Trophoblast cell (in vitro differentiated cells and primary cell): Measurements from ENCODE around the gene SENP3.
A peak's percentile ranks its signal among the peaks of the same experiment; 100 is the strongest.

Source experiments
- DNase-seq, 2 donors: peaks; one replicate each; pipeline ENCODE4 v3.0.0-alpha.2; 2016
- H2AFZ ChIP-seq: 2 replicates; pipeline ENCODE4 v1.6.1; 2013; ENCODE audit warnings: low read length, moderate library complexity, mild to moderate bottlenecking; ENCODE audit not compliant: insufficient read depth, poor library complexity
- H2AK5ac ChIP-seq: 2 replicates; pipeline ENCODE4 v1.6.1; 2013; ENCODE audit warnings: mild to moderate bottlenecking, low read length
- H2BK120ac ChIP-seq: 2 replicates; pipeline ENCODE4 v1.6.1; 2013; ENCODE audit warnings: low read length, mild to moderate bottlenecking, moderate library complexity; ENCODE audit not compliant: insufficient read depth, poor library complexity
- H2BK12ac ChIP-seq: 2 replicates; pipeline ENCODE4 v1.6.1; 2013; ENCODE audit warnings: mild to moderate bottlenecking, low read length, moderate library complexity
- H2BK5ac ChIP-seq: 2 replicates; pipeline ENCODE4 v1.6.1; 2013; ENCODE audit warnings: low read length, low read depth, moderate library complexity, mild to moderate bottlenecking; ENCODE audit not compliant: poor library complexity
- H3K14ac ChIP-seq: 2 replicates; pipeline ENCODE4 v1.6.1; 2013; ENCODE audit warnings: mild to moderate bottlenecking, low read length
- H3K18ac ChIP-seq: 2 replicates; pipeline ENCODE4 v1.6.1; 2013; ENCODE audit warnings: mild to moderate bottlenecking, low read length
- H3K23ac ChIP-seq: 2 replicates; pipeline ENCODE4 v1.6.1; 2013; ENCODE audit warnings: low read length
- H3K27ac ChIP-seq: 2 replicates; pipeline ENCODE4 v1.5.1; 2013; ENCODE audit warnings: low read depth, mild to moderate bottlenecking, inconsistent platforms, low read length, moderate library complexity
- H3K27me3 ChIP-seq: 2 replicates; pipeline ENCODE4 v1.6.1; 2013; ENCODE audit warnings: inconsistent platforms, mild to moderate bottlenecking, low read length, moderate library complexity; ENCODE audit not compliant: insufficient read depth
- H3K36me3 ChIP-seq, 2 experiments: 1 replicate in 1 of 2; 2 replicates in 1 of 2; pipeline ENCODE4 v1.6.1; 2013; ENCODE audit warnings: low read length in 2 of 2, mild to moderate bottlenecking in 2 of 2, moderate library complexity in 1 of 2; ENCODE audit not compliant: insufficient read depth in 2 of 2, control insufficient read depth in 1 of 2
- H3K4ac ChIP-seq: 2 replicates; pipeline ENCODE4 v1.6.1; 2013; ENCODE audit warnings: low read depth, mild to moderate bottlenecking, low read length, moderate library complexity
- H3K4me1 ChIP-seq, 2 experiments: 1 replicate in 1 of 2; 2 replicates in 1 of 2; pipeline ENCODE4 v1.6.1; 2013; ENCODE audit warnings: low read length in 2 of 2, mild to moderate bottlenecking in 2 of 2, moderate library complexity in 1 of 2; ENCODE audit not compliant: insufficient read depth in 2 of 2, control insufficient read depth in 1 of 2
- H3K4me2 ChIP-seq: 2 replicates; pipeline ENCODE4 v1.6.1; 2013; ENCODE audit warnings: inconsistent platforms, mild to moderate bottlenecking, low read length, moderate library complexity
- H3K4me3 ChIP-seq: 2 replicates; pipeline ENCODE4 v1.5.1; 2013; ENCODE audit warnings: mild to moderate bottlenecking, low read depth, low read length, inconsistent platforms
- H3K79me1 ChIP-seq: one replicate; pipeline ENCODE4 v1.6.1; 2013; ENCODE audit warnings: low read length
- H3K79me2 ChIP-seq: 2 replicates; pipeline ENCODE4 v1.6.1; 2013; ENCODE audit warnings: low read length, mild to moderate bottlenecking; ENCODE audit not compliant: control insufficient read depth, insufficient read depth, poor library complexity
- H3K9ac ChIP-seq: 2 replicates; pipeline ENCODE4 v1.6.1; 2013; ENCODE audit warnings: mild to moderate bottlenecking, low read length
- H3K9me3 ChIP-seq: 2 replicates; pipeline ENCODE4 v1.6.1; 2013; ENCODE audit warnings: low read depth, mild to moderate bottlenecking, control low read depth, inconsistent platforms, low read length; ENCODE audit not compliant: insufficient read depth
- H4K12ac ChIP-seq: 2 replicates; pipeline ENCODE4 v1.6.1; 2013; ENCODE audit warnings: low read depth, mild to moderate bottlenecking, low read length, moderate library complexity
- H4K8ac ChIP-seq: 2 replicates; pipeline ENCODE4 v1.6.1; 2013; ENCODE audit warnings: low read depth, mild to moderate bottlenecking, low read length, moderate library complexity
- H4K91ac ChIP-seq: one replicate; pipeline ENCODE4 v1.6.1; 2013; ENCODE audit warnings: low read depth, mild to moderate bottlenecking, low read length, moderate library complexity
- WGBS: extraction: QIAGEN DNeasy Blood & Tissue Kit; methylation state at CpG from one replicate; pipeline ENCODE4 v1.1.7; 2013; ENCODE audit warnings: missing lambda C conversion rate; ENCODE audit not compliant: insufficient read length, insufficient coverage; ENCODE audit errors: extremely low coverage; 5-methylcytosine and 5-hydroxymethylcytosine counted together

The SENP3 gene

GRCh38 chr17:7579834-7580603, 18.3 kb downstream of the SENP3 start:
- no peak overlapping the region for H3K4me3 ChIP-seq
- peak overlapping the region; percentile 15 for H4K8ac ChIP-seq
- H3K4me2 ChIP-seq, result no peak overlapping the region

GRCh38 chr17:7580604-7581575, 19.2 kb downstream of the SENP3 start:
- Histone ChIP-seq H3K27ac (no peak overlapping the region), H3K9ac (no peak overlapping the region), H2BK12ac (no peak overlapping the region), H3K4me3 (no peak overlapping the region), H3K79me1 (peaks cover 16% of the 10 kb centered on the region), H4K8ac (no peak overlapping the region), H3K4me1 (peaks cover 11 to 13% of the 10 kb centered on the region in 2 experiments), H4K91ac (no peak overlapping the region), H3K4me2 (no peak overlapping the region), H3K36me3 (peaks cover 21 to 39% of the 10 kb centered on the region in 2 experiments), H3K23ac (no peak overlapping the region), H2BK120ac (no peak overlapping the region), H3K18ac (no peak overlapping the region), H2AK5ac (no peak overlapping the region), H3K27me3 (no peaks in the 10 kb centered on the region), H3K79me2 (peaks cover 8% of the 10 kb centered on the region), H4K12ac (no peak overlapping the region), H2BK5ac (no peak overlapping the region), H3K9me3 (peaks cover 2% of the 10 kb centered on the region), H3K4ac (no peak overlapping the region), H3K14ac (no peak overlapping the region), H2AFZ (no peak overlapping the region)
- DNase-seq, result no peak
- WGBS, result no CpG with 5 or more reads among the region's 23 CpGs

More at GRCh38 chr17:7579834-7580603, 18.3 kb downstream of the SENP3 start:
- Histone ChIP-seq H3K18ac (no peak overlapping the region), H3K9ac (no peak overlapping the region), H3K4me1 (peaks cover 11 to 13% of the 10 kb centered on the region in 2 experiments), H3K27ac (peak overlapping the region; percentile 4), H3K79me2 (peaks cover 8% of the 10 kb centered on the region), H3K23ac (no peak overlapping the region), H4K12ac (peak overlapping the region; percentile 9), H2AFZ (no peak overlapping the region), H3K4ac (no peak overlapping the region), H2BK12ac (no peak overlapping the region), H3K79me1 (peaks cover 16% of the 10 kb centered on the region), H3K27me3 (no peaks in the 10 kb centered on the region), H2AK5ac (no peak overlapping the region), H3K14ac (no peak overlapping the region), H3K9me3 (peaks cover 2% of the 10 kb centered on the region), H2BK5ac (no peak overlapping the region), H2BK120ac (no peak overlapping the region), H3K36me3 (peaks cover 29 to 46% of the 10 kb centered on the region in 2 experiments), H4K91ac (no peak overlapping the region)
- no CpG with 5 or more reads among the region's 12 CpGs for WGBS
- peak in 1 of 2 donors; percentile 30 for DNase-seq

GRCh38 chr17:7582396-7583252, 20.9 kb downstream of the SENP3 start:
- Histone ChIP-seq H3K9me3 (peaks cover 2% of the 10 kb centered on the region), H3K4me3 (no peak overlapping the region), H3K4me1 (peaks cover 11 to 12% of the 10 kb centered on the region in 2 experiments), H3K18ac (peak overlapping the region; percentile 71), H3K23ac (no peak overlapping the region), H3K36me3 (peaks cover 19 to 35% of the 10 kb centered on the region in 2 experiments), H2AFZ (peak overlapping the region; percentile 77), H3K79me2 (peaks cover 8% of the 10 kb centered on the region), H2BK12ac (peak overlapping the region; percentile 63), H3K4ac (peak overlapping the region; percentile 85), H3K9ac (no peak overlapping the region), H4K91ac (peak overlapping the region; percentile 98), H3K27me3 (no peaks in the 10 kb centered on the region), H2AK5ac (peak overlapping the region; percentile 98), H4K8ac (peak overlapping the region; percentile 96), H3K14ac (peak overlapping the region; percentile 94), H3K27ac (peak overlapping the region; percentile 72), H3K4me2 (no peak overlapping the region), H2BK5ac (peak overlapping the region; percentile 34), H2BK120ac (peak overlapping the region; percentile 62), H4K12ac (peak overlapping the region; percentile 96), H3K79me1 (peaks cover 16% of the 10 kb centered on the region)
- no CpG with 5 or more reads among the region's 36 CpGs for WGBS
- no peak for DNase-seq
